SHP77 treated with DMSO at 0.1 percent for 48 hours (cell line): ENCODE data around the gene SMIM10.
"Not testable (repeated sequence)": the region's sequence is repeated elsewhere in the genome, so short reads cannot be mapped to it uniquely, and the experiment has no call there.

ENCODE experiments used
- DNase-seq: peaks from one replicate; lab custom pipeline; 2025; lab: John Stamatoyannopoulos, UW

Gene SMIM10

DNA sequence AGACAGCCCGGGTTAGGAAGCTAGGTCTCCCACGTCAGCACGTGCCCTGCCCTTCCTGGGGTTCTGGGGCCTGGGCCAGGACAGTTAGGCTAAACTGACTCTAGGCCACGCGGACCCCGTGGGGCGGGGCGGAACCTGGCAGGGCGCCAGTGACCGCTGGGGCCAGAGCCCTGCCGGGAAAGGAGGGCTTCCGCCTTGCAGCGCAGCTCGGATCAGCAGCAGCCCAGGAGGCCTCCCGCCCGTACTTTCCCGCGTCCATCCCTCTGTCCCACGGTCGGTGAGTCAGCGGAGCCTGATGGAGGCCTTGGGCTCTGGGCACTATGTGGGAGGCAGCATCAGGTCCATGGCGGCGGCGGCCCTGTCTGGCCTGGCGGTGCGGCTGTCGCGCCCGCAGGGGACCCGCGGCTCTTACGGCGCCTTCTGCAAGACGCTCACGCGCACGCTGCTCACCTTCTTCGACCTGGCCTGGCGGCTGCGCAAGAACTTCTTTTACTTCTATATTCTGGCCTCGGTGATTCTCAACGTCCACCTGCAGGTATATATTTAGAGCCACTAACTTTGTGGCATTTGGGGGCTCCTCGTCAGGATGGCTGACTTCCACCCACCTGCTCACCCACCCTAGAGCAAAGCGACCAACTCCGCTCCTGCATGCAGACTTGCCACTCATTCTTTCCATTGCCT is at the start of gene SMIM10:
Gene SMIM10, plus strand, starts transcription at position 191 of the 681 bp plus-strand sequence. Its CDS starts 105 bp downstream, at position 296.
- DNase-seq, result no peak

DNA sequence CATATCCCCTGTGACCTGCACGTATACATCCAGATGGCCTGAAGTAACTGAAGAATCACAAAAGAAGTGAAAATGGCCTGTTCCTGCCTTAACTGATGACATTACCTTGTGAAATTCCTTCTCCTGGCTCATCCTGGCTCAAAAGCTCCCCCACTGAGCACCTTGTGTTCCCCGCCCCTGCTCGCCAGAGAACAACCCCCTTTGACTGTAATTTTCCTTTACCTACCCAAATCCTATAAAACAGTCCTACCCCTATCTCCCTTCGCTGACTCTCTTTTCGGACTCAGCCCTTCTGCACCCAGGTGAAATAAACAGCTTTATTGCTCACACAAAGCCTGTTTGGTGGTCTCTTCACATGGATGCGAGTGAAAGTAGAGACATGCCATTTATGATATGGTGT is 44.4 kb upstream of the SMIM10 start:
- DNase-seq, result not testable (repeated sequence)

DNA sequence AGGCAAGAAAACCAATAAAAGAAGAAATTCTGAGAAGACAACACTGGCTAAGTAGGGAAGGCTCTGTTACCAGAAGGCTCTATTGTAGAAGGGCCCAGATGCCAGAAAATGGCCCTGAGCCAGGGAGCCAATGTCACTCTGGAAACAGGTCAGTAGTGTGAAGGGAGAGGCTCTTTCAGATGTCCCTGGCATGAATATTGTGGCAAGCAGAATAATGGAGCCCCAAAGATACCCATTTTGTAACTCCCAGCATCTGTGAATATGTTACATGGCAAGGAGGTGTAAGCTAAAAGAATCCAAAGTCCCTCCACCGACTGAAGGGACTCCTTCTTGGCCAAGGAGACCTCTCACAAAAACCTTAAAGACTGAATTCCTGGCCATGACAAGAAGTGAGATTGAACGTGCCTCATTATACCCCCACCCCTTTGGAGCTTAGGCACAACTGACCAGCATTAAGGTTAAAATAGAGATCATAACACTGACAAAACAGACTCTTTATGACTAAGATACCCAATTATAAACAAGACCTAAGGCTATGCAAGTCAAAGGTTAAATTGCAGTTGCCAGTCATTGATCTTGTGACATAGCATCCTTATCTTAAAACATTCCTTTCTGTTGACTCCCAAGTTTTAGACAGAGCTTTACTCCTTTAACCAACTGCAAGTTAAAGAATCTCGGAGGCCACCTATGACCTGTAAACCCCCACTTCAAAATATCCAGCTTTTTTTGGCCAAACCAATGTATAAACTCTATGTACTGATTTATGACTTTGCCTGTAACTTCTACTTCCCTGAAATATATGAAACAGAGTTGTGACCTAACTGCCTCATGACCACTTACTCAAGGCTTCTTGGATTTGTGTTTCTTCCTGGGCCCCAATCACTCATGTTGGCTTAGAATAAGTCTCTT is 42.2 kb upstream of the SMIM10 start:
- DNase-seq, result no peak

DNA sequence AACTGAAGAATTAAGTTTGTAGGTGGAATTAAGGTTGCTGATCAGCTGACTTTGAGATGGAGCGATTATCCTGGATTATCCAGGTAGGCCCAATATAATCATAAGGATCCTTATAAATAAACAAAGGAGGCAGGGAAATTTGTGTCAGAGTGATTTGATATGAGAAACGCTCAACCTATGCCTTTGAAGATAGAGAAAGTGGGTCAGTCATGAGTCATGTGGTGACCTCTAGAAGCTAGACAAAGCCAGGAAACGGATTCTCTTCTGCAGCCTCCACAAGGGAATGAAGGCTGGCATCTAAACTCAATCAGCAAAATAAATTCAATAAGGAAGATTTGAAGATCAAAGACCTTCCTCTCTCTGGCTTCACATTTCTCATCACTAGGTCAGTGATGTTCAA is 41.5 kb upstream of the SMIM10 start:
- no peak for DNase-seq

DNA sequence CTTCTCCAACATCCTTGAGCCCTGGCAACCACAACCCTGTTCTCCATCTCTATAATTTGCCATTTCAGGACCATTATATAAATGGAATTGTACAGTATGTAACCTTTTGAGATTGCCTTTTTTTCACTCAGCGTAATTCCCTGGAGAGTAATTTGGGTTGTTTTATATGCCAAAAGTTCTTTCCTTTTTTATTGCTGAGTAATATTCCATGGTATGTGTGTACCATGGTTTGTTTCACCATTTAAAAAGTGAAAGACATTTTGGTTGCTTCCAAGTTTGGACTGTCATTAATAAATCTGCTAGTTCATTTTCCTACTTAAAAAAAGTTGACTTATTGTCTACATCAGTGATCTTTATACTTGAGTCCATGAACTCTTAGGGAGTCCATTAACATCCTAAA is 33.0 kb upstream of the SMIM10 start:
- DNase-seq, result no peak

DNA sequence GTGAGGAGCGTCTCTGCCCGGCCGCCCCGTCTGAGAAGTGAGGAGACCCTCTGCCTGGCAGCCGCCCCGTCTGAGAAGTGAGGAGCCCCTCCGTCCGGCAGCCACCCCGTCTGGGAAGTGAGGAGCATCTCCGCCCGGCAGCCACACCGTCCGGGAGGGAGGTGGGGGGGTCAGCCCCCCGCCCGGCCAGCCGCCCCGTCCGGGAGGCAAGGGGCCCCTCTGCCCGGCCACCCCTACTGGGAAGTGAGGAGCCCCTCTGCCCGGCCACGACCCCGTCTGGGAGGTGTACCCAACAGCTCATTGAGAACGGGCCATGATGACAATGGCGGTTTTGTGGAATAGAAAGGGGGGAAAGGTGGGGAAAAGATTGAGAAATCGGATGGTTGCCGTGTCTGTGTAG is 30.4 kb upstream of the SMIM10 start:
- not testable (repeated sequence) for DNase-seq

DNA sequence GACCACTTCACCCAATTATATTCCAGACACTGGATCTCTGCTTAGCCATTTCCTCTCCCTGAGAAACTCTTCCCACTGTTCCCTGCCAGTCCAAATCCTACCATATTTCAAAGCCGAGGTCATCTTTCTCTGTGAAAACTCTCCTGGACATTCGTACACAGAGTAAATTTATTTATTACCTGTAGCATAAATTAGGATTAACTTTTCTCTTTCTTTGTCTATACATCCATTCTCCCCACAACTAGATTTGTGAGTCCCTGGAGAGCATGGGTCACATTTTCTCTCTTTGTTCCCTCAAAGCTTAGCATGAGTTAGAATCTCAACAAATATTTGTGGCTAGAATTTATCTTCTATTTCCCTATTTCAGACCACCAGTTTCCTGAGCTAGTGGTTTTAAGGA is 27.8 kb upstream of the SMIM10 start:
- no peak for DNase-seq

DNA sequence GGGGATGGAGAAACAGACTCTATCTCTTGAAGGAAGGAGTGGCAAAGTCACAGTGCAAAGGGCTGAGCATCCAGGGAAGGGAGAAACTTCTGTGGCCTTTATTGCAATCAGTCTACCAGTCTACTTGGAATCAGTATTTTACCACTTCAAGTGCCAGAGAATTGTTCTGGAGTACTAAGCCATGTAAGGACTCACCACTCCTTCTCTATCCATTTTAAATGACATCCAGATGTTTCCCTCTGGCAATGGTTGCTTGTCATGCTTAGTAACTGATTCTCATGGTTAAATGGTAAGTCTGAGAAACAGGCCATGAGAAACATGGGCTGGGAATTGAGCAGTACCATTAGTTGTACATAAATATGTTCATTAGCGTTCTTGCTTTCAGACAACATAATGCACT is 21.1 kb upstream of the SMIM10 start:
- no peak for DNase-seq

DNA sequence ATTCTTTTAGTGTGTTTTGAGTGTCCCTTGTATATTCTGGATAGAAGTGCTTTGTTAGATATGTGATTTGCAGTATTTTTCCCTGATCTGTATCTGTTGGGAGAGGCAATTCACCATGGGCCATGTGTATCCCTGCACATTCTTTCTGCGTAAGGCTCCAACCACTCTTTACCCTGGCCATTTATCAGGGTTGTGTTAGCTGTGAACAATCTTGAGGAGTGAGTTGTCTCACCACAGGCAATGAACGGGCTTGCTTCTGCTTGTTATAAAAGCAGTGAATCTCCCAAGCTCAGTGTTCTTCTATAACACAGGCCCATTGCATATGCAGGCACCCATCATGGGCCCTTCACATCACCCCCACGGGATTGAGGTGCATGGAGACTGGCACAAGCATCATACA is 18.9 kb upstream of the SMIM10 start:
- DNase-seq, result no peak

DNA sequence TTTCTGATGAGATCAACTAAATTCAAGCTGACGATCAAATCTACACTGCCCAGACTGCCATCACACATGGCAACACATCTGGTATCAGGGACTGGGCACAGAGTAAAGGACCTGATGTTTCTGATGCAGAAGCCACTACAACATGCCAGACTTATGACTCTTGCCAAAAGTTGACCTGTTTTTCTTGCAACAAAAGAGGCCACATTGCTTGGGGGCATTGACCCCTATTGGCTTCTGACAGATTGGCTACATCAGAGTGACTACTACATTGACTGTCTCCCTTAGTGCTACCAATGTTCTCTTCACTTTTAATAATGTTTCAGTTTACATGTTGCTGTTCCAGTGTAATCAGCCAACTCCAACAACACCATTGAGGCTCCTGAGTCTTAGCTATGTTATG is 15.3 kb upstream of the SMIM10 start:
- no peak for DNase-seq

DNA sequence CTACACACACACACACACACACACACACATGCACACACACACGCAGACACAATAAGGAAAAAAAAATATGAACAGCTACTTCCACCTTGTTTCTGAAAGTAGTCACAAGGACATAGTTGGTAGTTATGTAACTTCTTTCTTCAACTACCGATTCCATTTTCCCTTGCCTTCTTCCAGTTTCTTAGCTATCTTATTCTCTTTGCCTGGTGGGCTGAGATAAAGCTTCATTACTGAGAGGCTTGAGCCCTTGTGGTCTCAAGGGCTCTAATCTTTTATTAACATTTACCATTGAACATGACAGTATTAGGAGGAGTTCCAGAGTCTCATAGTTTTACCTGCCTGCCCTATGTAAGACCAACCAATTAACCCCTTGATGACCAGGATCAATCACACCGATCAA is 8.9 kb upstream of the SMIM10 start:
- DNase-seq, result no peak

DNA sequence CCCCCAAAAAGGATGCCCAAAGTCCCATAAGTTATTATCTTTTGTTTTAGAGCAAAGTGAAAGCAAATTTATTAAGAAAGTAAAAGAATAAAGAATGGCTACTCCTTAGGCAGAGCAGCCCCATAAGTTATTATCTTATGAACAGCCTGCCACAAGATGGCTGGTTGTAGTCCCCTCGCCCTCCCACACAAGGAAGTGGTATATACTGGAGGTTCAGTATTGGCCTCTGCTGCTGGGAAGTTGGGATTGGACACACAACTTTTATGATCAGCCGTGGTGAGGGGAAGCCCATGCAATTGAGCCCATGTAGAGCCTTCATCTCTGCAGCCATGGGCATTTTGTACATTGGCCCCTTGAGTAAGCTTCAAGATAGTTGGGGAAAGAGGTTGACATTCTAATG is 8.0 kb upstream of the SMIM10 start:
- DNase-seq, result no peak

DNA sequence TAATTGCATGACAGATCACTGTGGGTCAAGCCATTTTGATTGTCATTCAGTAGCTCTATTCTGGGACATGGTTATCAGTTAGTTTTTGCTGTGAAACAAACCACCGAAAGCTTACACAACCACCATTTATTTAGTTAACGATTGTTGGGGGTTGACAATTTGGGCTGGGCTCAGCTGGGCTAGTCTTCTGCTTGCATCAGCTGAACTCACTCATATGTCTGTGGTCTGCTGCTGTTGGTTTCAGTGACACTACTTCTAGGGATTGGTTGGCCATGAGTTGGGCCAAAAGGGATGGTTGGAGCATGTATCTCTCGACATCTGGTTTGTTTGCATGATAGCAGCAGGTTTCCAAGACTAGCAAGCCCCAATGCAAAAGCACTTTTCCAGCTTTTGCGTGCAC is 5.3 kb upstream of the SMIM10 start:
- DNase-seq, result no peak

DNA sequence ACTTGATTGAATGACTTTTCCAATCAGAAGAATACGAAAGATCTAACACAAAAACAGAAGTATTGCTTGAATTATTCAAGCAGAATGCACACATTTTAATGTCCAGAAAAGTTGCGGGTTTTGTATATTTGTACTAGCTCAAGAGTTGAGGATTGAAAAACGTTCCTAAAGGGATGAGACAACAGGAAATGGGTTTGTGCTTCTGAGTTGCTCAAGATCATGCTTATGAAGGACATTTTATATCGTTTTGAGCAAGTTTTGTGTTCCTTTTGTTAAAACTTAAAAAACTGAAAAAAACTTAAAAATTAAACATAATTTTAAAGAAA is 353 bp upstream of the SMIM10 start:
- no peak for DNase-seq

DNA sequence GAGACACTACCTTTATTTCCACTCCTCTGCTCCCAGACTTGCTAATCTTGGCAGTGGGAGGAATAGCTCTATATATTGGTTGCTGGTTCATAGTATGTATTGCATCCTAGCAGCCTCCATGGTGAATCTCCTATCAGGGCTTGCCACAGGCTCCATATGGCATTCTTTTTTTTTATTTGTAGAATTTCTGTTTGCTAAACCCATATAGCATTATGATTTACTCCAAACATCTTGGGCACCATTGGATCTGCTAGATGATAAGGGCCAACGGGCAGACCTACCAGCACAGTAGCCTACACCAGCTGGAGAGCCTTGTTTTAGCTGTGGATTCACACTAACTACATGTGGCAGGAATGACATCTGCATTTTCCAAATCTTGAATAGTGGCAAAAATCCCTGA is 6.9 kb downstream of the SMIM10 start:
- DNase-seq, result no peak

DNA sequence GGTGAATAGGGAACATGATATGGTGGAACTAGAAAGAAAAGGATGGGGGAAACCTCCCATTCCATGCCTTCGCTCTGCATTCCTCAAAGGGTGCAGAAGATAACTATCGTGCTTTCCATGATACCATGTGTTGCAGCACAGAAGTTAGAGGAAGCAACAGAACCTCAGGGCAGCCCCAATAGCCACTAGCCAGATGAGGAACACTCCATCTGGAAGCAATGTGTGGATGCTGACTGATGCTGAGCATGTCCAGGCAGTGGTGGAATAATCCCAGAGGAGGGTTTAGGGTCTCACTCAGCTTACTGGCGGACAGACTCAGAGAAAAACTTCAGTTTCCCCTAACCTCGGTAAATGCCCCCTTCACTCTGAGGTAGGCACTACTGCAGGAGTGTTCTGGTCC is 7.5 kb downstream of the SMIM10 start:
- DNase-seq, result no peak

DNA sequence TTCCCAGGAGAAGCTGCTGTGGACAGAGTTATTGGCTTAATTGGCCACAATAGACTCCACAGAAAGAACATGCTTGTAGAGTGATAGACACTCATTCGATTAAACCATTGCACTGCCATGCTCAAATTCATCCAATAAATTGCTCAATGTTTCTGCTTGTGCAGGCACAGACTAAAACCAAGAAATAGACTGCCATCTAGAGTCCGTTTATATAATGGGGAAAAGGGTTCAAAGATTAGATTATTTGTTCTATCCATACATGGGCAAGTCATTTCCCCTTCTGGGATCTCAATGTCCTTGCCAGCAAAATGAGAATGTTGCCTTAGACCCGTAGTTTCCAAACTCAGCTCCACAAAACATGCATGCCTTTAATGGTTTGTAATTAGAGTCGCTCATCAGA is 8.7 kb downstream of the SMIM10 start:
- peak; percentile 2 for DNase-seq

DNA sequence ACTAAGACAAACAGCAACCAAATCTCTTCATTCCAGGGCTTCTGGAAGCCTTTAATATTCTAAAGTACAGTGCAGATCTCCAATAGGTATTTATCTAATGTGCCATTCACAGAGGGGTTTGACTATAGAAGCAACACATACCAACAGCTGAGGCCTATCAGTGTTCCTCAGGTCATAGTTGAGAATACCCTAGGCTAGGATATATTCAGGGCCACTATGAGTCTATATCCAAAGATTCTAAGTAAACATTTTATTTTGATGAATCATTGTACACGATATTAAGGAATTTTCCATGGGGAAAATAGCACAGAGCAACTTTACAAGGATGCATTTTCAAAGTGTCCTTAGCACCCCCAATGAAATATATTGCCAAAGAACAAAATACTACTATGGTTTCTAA is 9.7 kb downstream of the SMIM10 start:
- no peak for DNase-seq

DNA sequence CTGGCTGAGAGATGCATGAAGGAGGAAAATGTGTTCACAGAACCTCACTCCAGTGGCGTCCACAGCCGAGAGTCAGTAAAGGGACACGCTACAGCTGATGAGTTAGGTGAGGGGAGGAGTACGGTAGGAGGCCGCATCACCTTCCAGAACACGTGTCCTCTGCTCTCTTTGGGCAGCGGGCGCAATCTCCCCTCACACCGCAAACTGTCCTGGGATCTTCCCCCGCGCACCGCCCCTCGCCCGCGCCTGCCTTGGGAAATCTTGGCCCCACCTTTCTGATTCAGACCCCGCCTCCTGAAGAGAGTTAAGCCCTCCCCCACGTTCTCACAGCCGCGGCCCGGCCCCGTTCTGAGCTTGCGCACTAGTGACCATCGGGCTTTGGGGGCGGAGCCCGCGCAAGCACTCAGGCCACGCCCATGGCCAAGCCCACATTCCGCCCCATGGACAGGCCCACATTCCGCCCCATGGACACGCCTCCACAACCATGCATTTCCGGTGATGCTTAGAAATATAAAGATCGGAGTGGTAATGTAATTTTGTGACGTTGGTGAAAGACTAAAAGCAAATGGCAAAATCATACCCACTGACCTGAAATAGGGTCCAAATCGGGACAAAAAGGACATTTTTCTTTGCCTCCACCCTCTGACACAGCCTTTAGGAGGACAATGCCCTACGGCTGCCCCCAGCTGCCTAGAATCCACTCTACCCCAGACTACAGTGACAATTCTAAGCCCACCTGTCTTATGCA is 13.3 kb downstream of the SMIM10 start:
- DNase-seq, result peak; percentile 27

DNA sequence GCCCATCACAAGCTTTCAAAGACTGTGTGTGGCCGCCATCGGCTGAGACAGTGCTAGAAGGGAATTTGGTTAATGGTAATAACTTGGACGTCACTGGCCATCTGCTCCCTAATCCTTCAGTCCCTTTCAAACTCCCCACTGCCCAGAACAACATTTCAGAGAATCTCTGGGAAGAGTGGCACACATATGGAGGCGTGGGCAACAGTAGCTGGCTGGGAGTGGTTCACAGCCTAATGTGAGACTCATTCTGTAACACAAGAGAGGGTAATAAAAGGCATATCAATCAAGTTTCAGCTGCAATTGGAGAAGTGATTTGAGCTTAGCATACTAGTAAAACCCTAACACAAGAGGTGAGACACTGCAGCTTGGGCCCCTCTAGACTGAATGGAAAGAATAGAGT is 15.4 kb downstream of the SMIM10 start:
- no peak for DNase-seq

DNA sequence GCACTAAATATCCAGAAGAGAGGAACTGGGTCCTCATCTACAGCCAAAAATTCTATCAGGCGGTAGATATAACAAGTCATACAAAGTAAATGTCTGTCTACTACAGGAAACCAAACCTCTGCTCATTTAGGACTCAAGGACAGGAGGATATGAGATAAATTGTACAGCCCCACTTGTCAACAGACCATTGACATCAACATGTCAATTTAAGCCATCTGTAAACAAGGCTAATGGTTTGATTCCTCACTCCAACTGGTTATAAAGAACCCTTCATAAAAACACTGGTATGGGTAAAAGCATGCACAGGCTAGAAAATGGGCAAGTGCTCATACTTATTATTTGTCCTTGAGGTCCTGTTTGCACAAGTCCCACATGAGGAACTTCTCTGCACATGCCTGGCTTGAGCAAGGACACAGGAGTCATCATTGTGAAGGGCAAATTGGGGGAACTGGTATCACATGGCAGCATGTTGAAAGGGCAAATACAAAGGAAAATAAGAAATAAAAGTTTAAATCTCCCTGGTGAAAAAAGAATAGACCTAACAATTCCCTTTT is 18.3 kb downstream of the SMIM10 start:
- peak; percentile 16 for DNase-seq

DNA sequence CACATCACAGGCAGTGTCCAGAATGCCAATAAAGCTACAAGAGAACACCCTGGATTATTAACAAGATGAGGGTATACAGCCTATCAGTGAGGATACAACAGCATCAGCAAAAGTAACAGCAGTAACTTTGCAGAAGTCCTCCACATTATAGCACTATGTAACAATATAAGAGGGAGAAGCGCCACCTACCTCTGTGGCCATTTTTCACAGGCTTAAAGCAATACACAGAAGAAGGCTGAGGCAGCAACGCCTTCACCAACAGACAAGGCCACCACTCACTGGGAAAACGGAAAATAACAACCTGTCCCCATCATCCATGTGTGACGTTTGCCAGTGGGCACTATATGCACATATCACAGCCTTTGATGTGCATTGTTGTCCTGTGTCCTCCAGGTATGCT is 19.0 kb downstream of the SMIM10 start:
- DNase-seq, result no peak

DNA sequence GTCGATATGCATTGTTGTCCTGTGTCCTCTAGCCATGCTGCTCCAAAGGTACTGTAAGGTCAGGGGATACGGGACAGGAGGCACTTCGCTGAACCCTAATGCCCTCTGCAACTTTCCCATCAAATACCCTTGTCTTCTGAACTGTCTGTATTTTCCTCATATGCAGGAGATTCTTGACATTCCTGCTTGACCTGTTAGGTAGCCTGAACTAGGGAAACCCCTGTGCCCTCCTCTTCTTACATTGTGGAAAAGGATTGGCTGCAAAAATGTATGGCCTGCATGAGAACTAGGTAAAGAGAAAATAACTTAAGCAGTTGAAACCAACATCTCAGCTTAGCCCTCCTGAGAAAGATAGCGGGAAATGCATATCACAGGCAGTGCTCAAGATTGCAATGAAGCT is 20.1 kb downstream of the SMIM10 start:
- DNase-seq, result no peak
